Panc1 (cell line): ENCODE results near the gene DPYSL3.

Source experiments
- POLR2AphosphoS5 ChIP-seq: IDR thresholded peaks from 2 replicates; pipeline ENCODE4 v1.6.1; 2012; ENCODE audit warnings: mild to moderate bottlenecking, low read depth, low read length, moderate library complexity
- TF ChIP-seq, protein P1 (sequence below), 2 experiments: IDR thresholded peaks; 2 replicates each; pipeline ENCODE4 v1.6.1; 2011 to 2012; ENCODE audit warnings: low read depth in 2 of 2, control low read depth in 1 of 2, low read length in 1 of 2, mild to moderate bottlenecking in 1 of 2, moderate library complexity in 1 of 2; ENCODE audit not compliant: insufficient read depth in 1 of 2
- TF ChIP-seq, protein P2 (sequence below): fragments of 450-650 bp; IDR thresholded peaks from 2 replicates; pipeline ENCODE4 v1.5.1; 2017; ENCODE audit warnings: mild to moderate bottlenecking

DNA sequence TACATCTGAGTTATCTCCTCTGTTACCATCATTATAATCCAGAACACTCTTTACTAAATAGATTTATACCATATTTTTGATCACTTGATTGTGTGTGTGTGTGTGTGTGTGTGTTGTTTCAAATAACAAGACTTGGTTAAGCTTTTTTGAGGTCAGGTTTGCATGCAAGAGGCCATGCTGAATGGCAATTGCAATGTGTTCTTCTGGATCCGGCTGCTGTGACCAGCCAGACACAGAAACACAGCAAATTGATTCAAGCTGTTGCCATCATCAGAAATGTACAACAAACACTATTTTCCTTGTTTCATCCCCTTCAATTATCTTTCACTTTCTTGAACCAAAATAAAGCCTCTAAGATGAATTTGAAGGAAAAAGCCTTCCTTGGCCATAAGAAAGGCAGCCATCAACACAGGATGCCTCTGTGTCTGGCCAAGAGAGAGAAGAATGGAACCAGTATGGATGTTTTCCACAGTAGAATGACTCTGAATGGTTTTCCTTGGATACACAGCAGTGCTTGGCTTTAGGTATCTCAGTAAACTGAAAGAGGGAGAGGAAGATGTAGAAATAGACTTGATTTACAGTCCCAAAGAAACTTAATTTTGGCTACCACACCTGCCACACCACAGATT, 53.9 kb downstream of the DPYSL3 start:
- TF ChIP-seq, protein P1, sequence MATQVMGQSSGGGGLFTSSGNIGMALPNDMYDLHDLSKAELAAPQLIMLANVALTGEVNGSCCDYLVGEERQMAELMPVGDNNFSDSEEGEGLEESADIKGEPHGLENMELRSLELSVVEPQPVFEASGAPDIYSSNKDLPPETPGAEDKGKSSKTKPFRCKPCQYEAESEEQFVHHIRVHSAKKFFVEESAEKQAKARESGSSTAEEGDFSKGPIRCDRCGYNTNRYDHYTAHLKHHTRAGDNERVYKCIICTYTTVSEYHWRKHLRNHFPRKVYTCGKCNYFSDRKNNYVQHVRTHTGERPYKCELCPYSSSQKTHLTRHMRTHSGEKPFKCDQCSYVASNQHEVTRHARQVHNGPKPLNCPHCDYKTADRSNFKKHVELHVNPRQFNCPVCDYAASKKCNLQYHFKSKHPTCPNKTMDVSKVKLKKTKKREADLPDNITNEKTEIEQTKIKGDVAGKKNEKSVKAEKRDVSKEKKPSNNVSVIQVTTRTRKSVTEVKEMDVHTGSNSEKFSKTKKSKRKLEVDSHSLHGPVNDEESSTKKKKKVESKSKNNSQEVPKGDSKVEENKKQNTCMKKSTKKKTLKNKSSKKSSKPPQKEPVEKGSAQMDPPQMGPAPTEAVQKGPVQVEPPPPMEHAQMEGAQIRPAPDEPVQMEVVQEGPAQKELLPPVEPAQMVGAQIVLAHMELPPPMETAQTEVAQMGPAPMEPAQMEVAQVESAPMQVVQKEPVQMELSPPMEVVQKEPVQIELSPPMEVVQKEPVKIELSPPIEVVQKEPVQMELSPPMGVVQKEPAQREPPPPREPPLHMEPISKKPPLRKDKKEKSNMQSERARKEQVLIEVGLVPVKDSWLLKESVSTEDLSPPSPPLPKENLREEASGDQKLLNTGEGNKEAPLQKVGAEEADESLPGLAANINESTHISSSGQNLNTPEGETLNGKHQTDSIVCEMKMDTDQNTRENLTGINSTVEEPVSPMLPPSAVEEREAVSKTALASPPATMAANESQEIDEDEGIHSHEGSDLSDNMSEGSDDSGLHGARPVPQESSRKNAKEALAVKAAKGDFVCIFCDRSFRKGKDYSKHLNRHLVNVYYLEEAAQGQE (IDR thresholded peaks at IDR 0.05; ENCODE audit: insufficient read depth in 1 of 2, low read depth in 2 of 2, low read length in 1 of 2), result no peak
- TF ChIP-seq, protein P2, sequence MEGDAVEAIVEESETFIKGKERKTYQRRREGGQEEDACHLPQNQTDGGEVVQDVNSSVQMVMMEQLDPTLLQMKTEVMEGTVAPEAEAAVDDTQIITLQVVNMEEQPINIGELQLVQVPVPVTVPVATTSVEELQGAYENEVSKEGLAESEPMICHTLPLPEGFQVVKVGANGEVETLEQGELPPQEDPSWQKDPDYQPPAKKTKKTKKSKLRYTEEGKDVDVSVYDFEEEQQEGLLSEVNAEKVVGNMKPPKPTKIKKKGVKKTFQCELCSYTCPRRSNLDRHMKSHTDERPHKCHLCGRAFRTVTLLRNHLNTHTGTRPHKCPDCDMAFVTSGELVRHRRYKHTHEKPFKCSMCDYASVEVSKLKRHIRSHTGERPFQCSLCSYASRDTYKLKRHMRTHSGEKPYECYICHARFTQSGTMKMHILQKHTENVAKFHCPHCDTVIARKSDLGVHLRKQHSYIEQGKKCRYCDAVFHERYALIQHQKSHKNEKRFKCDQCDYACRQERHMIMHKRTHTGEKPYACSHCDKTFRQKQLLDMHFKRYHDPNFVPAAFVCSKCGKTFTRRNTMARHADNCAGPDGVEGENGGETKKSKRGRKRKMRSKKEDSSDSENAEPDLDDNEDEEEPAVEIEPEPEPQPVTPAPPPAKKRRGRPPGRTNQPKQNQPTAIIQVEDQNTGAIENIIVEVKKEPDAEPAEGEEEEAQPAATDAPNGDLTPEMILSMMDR, result no peak
- no peak for TF ChIP-seq POLR2AphosphoS5
